AG09309 (cell line): ENCODE results near the gene ST3GAL3.

ENCODE experiments used
- DNase-seq: peaks from one replicate; pipeline ENCODE4 v3.0.0-alpha.2; 2010; ENCODE audit warnings: low read depth
- H3K4me3 ChIP-seq: 2 replicates; pipeline ENCODE4 v1.5.1; 2011; ENCODE audit warnings: mild to moderate bottlenecking, low read depth, low read length, moderate library complexity; ENCODE audit not compliant: control insufficient read depth
- TF ChIP-seq, protein P1 (sequence below): IDR thresholded peaks from 2 replicates; pipeline ENCODE4 v1.5.1; 2011; ENCODE audit warnings: mild to moderate bottlenecking, low read depth, low read length, inconsistent platforms; ENCODE audit not compliant: insufficient read depth, control insufficient read depth; ENCODE audit errors: missing control alignments

The ST3GAL3 gene, protein sequence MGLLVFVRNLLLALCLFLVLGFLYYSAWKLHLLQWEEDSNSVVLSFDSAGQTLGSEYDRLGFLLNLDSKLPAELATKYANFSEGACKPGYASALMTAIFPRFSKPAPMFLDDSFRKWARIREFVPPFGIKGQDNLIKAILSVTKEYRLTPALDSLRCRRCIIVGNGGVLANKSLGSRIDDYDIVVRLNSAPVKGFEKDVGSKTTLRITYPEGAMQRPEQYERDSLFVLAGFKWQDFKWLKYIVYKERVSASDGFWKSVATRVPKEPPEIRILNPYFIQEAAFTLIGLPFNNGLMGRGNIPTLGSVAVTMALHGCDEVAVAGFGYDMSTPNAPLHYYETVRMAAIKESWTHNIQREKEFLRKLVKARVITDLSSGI

DNA sequence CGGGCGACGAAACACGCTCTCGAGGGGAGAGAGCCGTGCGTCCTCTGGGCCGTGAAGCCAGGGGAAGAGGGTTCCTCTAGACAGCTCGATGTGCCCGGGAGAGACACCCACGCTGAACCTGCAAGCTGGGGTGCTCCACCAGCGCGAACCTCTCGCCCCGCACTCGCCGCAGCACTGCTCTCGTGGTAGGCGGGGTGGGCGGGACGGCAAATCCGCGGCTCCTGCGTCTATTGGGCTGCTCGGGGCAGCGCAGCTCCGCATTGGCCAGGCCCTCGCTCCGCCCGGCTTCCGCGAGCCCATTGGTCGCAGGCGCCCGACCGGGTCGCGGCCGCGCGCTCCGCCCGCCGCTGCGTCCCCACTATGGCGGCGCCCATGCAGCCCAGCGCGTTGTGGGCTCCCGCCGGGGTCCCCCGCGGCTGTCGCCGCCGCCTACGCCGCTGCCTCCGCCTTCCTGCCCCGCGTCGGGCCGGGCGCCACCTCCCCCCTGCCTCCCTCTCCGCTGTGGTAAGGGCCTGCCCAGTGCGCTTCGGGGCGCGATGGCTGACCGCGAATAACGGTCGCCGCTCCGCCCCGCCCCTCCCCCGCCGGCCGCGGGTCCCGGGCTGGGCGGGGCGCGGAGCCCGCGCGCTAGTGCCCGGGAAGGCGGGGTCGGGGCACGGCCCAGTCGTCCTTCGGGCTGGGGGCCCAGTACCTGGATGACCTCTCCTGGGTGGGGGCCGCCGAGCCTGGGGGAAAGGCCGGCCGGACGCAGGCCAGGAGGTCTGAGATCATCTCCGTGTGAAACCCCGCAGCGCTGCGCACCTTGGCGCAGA, at the start of gene ST3GAL3:
Gene ST3GAL3 (plus strand): TSS at position 347 of the 812 bp plus-strand sequence. CDS start 28,727 bp downstream, outside the sequence.
- TF ChIP-seq, protein P1, sequence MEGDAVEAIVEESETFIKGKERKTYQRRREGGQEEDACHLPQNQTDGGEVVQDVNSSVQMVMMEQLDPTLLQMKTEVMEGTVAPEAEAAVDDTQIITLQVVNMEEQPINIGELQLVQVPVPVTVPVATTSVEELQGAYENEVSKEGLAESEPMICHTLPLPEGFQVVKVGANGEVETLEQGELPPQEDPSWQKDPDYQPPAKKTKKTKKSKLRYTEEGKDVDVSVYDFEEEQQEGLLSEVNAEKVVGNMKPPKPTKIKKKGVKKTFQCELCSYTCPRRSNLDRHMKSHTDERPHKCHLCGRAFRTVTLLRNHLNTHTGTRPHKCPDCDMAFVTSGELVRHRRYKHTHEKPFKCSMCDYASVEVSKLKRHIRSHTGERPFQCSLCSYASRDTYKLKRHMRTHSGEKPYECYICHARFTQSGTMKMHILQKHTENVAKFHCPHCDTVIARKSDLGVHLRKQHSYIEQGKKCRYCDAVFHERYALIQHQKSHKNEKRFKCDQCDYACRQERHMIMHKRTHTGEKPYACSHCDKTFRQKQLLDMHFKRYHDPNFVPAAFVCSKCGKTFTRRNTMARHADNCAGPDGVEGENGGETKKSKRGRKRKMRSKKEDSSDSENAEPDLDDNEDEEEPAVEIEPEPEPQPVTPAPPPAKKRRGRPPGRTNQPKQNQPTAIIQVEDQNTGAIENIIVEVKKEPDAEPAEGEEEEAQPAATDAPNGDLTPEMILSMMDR = no peak
- peak within 1 kb of the TSS; percentile 73 for H3K4me3 ChIP-seq
- no peak for DNase-seq

DNA sequence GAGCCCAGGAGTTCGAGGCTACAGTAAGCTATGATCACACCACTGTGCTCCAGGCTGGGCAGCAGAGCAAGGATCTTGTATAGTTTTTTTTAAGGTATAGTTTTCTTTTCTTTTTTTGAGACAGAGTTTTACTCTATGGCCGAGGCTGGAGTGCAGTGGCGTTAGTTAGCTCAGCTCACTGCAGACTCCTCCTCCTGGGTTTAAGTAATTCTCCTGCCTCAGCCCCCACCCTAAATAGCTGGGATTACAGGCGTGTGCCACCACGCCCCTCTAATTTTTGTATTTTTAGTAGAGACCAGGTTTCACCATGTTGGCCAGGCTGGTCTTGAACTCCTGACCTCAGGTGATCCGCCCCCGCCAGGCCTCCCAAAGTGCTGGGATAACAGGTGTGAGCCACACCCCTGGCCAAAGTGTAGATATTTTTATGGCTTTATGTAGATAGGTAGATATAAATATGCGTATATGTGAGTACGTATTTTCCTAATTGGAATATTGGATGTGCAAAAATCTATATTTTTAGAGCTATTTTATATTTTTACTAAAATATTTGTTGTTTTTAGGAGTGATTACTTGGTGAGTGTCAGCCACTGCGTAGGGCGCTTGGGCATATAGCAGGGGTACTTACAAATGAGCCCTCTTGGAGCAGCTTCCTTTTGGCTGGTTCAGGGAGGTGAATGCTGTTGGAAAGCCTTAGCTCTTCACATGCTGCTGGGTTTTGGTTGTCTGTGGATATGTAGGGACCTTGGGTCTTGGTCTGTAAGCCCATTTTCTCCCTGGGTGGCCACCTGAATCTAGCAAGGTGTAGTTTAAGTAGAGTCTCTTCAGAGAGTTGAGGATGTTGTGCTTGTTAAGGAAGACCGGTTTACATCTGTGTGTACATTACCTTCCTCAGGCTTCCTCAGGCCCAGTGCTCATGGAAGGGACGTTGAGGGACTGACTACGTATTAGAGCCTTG, 47.8 kb upstream of the ST3GAL3 start:
- no peak overlapping the region for H3K4me3 ChIP-seq
- no peak for DNase-seq
- TF ChIP-seq, protein P1 = no peak

- no peak overlapping the region for H3K4me3 ChIP-seq
- TF ChIP-seq, protein P1 = no peak
- no peak for DNase-seq
Measured at GRCh38 chr1:43660355-43660754, 47.0 kb upstream of the ST3GAL3 start.

GRCh38 chr1:43664369-43664768, 43.0 kb upstream of the ST3GAL3 start:
- DNase-seq = no peak
- TF ChIP-seq, protein P1 = no peak
- H3K4me3 ChIP-seq = no peak overlapping the region

- DNase-seq = no peak
- TF ChIP-seq, protein P1 = no peak
- no peak overlapping the region for H3K4me3 ChIP-seq
Measured at GRCh38 chr1:43666608-43667007, 40.7 kb upstream of the ST3GAL3 start.

DNA sequence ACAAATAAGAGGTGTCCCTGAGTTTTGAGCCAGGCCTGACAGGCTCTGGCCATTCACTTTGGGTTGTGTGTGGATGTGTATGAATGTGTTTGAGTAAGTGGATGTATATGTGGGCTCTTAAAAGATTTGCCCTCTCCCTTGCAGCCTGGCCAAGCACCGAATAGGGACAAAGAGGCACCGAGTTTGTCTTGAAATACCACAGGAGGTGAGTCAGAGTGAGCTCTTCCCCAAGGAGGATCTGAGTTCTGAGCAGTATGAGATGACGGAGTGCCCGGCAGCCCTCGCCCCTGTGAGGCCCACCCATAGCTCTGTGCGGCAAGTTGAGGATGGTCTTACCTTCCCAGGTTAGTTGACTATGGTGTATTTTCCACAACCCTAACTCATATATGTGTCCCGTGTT, 38.4 kb upstream of the ST3GAL3 start:
- TF ChIP-seq, protein P1 = no peak
- DNase-seq = no peak
- no peak overlapping the region for H3K4me3 ChIP-seq
